Activated T-cell treated with anti-CD3 and anti-CD28 coated beads, Interleukin-2, amount 50 U/mL, for 72 hours (primary cell): ENCODE data around the gene TERF2IP. TPM values are rescaled to one million over a fixed set of nuclear protein-coding genes. Genes with fewer than 3 reads are reported as not detected.
A peak's percentile ranks its signal among the peaks of the same experiment; 100 is the strongest.

Experiments used
- ATAC-seq, 2 donors: fragments of 150-1000 bp; cut with Tn5 transposase; replicated peaks in 1 of 2; 2 replicates each; pipeline ENCODE4 v1.10.0; 2021; ENCODE audit warnings: moderate library complexity in 2 of 2, mild to moderate bottlenecking in 1 of 2
- DNase-seq, 2 donors: peaks; one replicate each; pipeline ENCODE4 v3.0.0; 2021 to 2022; ENCODE audit warnings: mixed read lengths in 1 of 2
- H3K27ac Mint-ChIP-seq: one replicate; pipeline ENCODE4 v1.8.0; 2022; ENCODE audit warnings: mild to moderate bottlenecking, moderate library complexity, mixed read lengths
- H3K27me3 Mint-ChIP-seq: one replicate; pipeline ENCODE4 v1.8.0; 2022; ENCODE audit warnings: low read depth, mixed read lengths
- H3K36me3 Mint-ChIP-seq, 2 donors: one replicate each; pipeline ENCODE4 v1.8.0; 2022; ENCODE audit warnings: mixed read lengths in 2 of 2, mild to moderate bottlenecking in 1 of 2; ENCODE audit not compliant: insufficient read depth in 2 of 2
- H3K4me1 Mint-ChIP-seq: one replicate; pipeline ENCODE4 v1.8.0; 2022; ENCODE audit warnings: low read depth, mixed read lengths
- H3K4me3 Mint-ChIP-seq, 2 donors: one replicate each; pipeline ENCODE4 v1.8.0; 2022; ENCODE audit warnings: mild to moderate bottlenecking in 2 of 2, mixed read lengths in 2 of 2, moderate library complexity in 2 of 2
- H3K9me3 Mint-ChIP-seq, 2 donors: one replicate each; pipeline ENCODE4 v1.8.0; 2022; ENCODE audit warnings: mixed read lengths in 2 of 2
- total RNA-seq, 2 donors: library from RNA; stranded (reverse); gene quantifications; one replicate each; pipeline ENCODE4 v1.2.3, GENCODE V29; 2022

TERF2IP gene
- total RNA-seq, result 10 to 100 TPM; 69.3 to 71.6 TPM

- H3K36me3 Mint-ChIP-seq, result peaks cover 22 to 30% of the 10 kb centered on the region in 2 donors
- DNase-seq (peak; percentile 95), ATAC-seq (peak; percentile 90 to 91)
- no peaks in the 10 kb centered on the region for H3K27me3 Mint-ChIP-seq
- peaks cover 70% of the 10 kb centered on the region for H3K4me1 Mint-ChIP-seq
- peak within 1 kb of the TSS; percentile 98 to 99 for H3K4me3 Mint-ChIP-seq
- peak within 1 kb of the TSS; percentile 97 for H3K27ac Mint-ChIP-seq
- no peaks in the 10 kb centered on the region for H3K9me3 Mint-ChIP-seq
These were observed at the start of gene TERF2IP, which contains the start of gene KARS1 for GRCh38 chr16:75647492-75648264. TERF2IP (plus strand) TSS chr16:75647773; CDS start chr16:75647883, 110 bp downstream. KARS1 (minus strand) TSS chr16:75647665; CDS start chr16:75647639, 26 bp downstream.

GRCh38 chr16:75599452-75600277 lies 47.9 kb upstream of the TERF2IP start:
- Mint-ChIP-seq H3K27ac (no peak overlapping the region), H3K36me3 (peaks cover 21 to 31% of the 10 kb centered on the region in 2 donors), H3K4me1 (peaks cover 14% of the 10 kb centered on the region), H3K9me3 (peaks cover 0 to 3% of the 10 kb centered on the region in 2 donors), H3K27me3 (no peaks in the 10 kb centered on the region), H3K4me3 (no peak overlapping the region)
- ATAC-seq (no peak), DNase-seq (no peak)

GRCh38 chr16:75603241-75603640 lies 44.3 kb upstream of the TERF2IP start:
- peaks cover 19 to 26% of the 10 kb centered on the region in 2 donors for H3K36me3 Mint-ChIP-seq
- H3K9me3 Mint-ChIP-seq, result peaks cover 0 to 2% of the 10 kb centered on the region in 2 donors
- no peak overlapping the region for H3K27ac Mint-ChIP-seq
- no peaks in the 10 kb centered on the region for H3K27me3 Mint-ChIP-seq
- no peak overlapping the region for H3K4me3 Mint-ChIP-seq
- ATAC-seq (no peak), DNase-seq (no peak)
- peaks cover 10% of the 10 kb centered on the region for H3K4me1 Mint-ChIP-seq

GRCh38 chr16:75606507-75606906 lies 41.1 kb upstream of the TERF2IP start:
- Mint-ChIP-seq H3K4me3 (no peak overlapping the region), H3K4me1 (peaks cover 10% of the 10 kb centered on the region), H3K9me3 (peaks cover 0 to 2% of the 10 kb centered on the region in 2 donors), H3K27me3 (no peaks in the 10 kb centered on the region), H3K36me3 (peaks cover 19 to 24% of the 10 kb centered on the region in 2 donors), H3K27ac (no peak overlapping the region)
- no peak for ATAC-seq
- no peak for DNase-seq

GRCh38 chr16:75614066-75614897 lies 33.3 kb upstream of the TERF2IP start:
- H3K27me3 Mint-ChIP-seq, result no peaks in the 10 kb centered on the region
- no peak for ATAC-seq
- no peaks in the 10 kb centered on the region for H3K9me3 Mint-ChIP-seq
- H3K4me3 Mint-ChIP-seq, result no peak overlapping the region
- H3K27ac Mint-ChIP-seq, result no peak overlapping the region
- peaks cover 7 to 26% of the 10 kb centered on the region in 2 donors for H3K36me3 Mint-ChIP-seq
- DNase-seq, result no peak
- peaks cover 29% of the 10 kb centered on the region for H3K4me1 Mint-ChIP-seq

GRCh38 chr16:75615619-75616018 lies 32.0 kb upstream of the TERF2IP start:
- no peaks in the 10 kb centered on the region for H3K9me3 Mint-ChIP-seq
- no peaks in the 10 kb centered on the region for H3K27me3 Mint-ChIP-seq
- H3K27ac Mint-ChIP-seq, result peak overlapping the region; percentile 83
- ATAC-seq (no peak), DNase-seq (no peak)
- H3K4me3 Mint-ChIP-seq, result no peak overlapping the region
- H3K4me1 Mint-ChIP-seq, result peaks cover 36% of the 10 kb centered on the region
- peaks cover 7 to 30% of the 10 kb centered on the region in 2 donors for H3K36me3 Mint-ChIP-seq

- DNase-seq, result peak; percentile 35 to 50
- H3K27me3 Mint-ChIP-seq, result no peaks in the 10 kb centered on the region
- H3K9me3 Mint-ChIP-seq, result no peaks in the 10 kb centered on the region
- peak overlapping the region; percentile 83 for H3K27ac Mint-ChIP-seq
- H3K36me3 Mint-ChIP-seq, result peaks cover 7 to 35% of the 10 kb centered on the region in 2 donors
- peak overlapping the region; percentile 48 to 58 for H3K4me3 Mint-ChIP-seq
- peak; percentile 88 to 91 for ATAC-seq
- H3K4me1 Mint-ChIP-seq, result peaks cover 45% of the 10 kb centered on the region
These were observed 31.0 kb upstream of the TERF2IP start for GRCh38 chr16:75616521-75617010.

- DNase-seq (peak in 1 of 2 donors; percentile 12), ATAC-seq (peak; percentile 9 to 19)
- Mint-ChIP-seq H3K27ac (peak overlapping the region; percentile 83), H3K36me3 (peaks cover 7 to 35% of the 10 kb centered on the region in 2 donors), H3K4me3 (peak overlapping the region; percentile 42 to 58), H3K4me1 (peaks cover 51% of the 10 kb centered on the region), H3K27me3 (no peaks in the 10 kb centered on the region), H3K9me3 (no peaks in the 10 kb centered on the region)
These were observed 30.5 kb upstream of the TERF2IP start for GRCh38 chr16:75617121-75617520.

GRCh38 chr16:75618780-75619179 lies 28.8 kb upstream of the TERF2IP start:
- no peaks in the 10 kb centered on the region for H3K27me3 Mint-ChIP-seq
- DNase-seq (no peak), ATAC-seq (no peak)
- peaks cover 5 to 29% of the 10 kb centered on the region in 2 donors for H3K36me3 Mint-ChIP-seq
- no peak overlapping the region for H3K4me3 Mint-ChIP-seq
- peaks cover 52% of the 10 kb centered on the region for H3K4me1 Mint-ChIP-seq
- no peaks in the 10 kb centered on the region for H3K9me3 Mint-ChIP-seq
- H3K27ac Mint-ChIP-seq, result peak overlapping the region; percentile 6

GRCh38 chr16:75620326-75621169 lies 27.0 kb upstream of the TERF2IP start:
- H3K4me1 Mint-ChIP-seq, result peaks cover 48% of the 10 kb centered on the region
- peak overlapping the region; percentile 47 for H3K27ac Mint-ChIP-seq
- peak in 1 of 2 donors; percentile 10 for ATAC-seq
- H3K36me3 Mint-ChIP-seq, result peaks cover 4 to 32% of the 10 kb centered on the region in 2 donors
- no peaks in the 10 kb centered on the region for H3K9me3 Mint-ChIP-seq
- peak overlapping the region; percentile 68 to 93 for H3K4me3 Mint-ChIP-seq
- peak; percentile 26 to 35 for DNase-seq
- H3K27me3 Mint-ChIP-seq, result no peaks in the 10 kb centered on the region

- H3K27ac Mint-ChIP-seq, result peak overlapping the region; percentile 47
- peaks cover 45% of the 10 kb centered on the region for H3K4me1 Mint-ChIP-seq
- no peak for DNase-seq
- no peaks in the 10 kb centered on the region for H3K9me3 Mint-ChIP-seq
- H3K36me3 Mint-ChIP-seq, result peaks cover 7 to 35% of the 10 kb centered on the region in 2 donors
- H3K27me3 Mint-ChIP-seq, result no peaks in the 10 kb centered on the region
- no peak for ATAC-seq
- H3K4me3 Mint-ChIP-seq, result peak overlapping the region; percentile 68 to 93
These were observed 26.4 kb upstream of the TERF2IP start for GRCh38 chr16:75621170-75621477.
